CD8-positive, alpha-beta memory T cell (primary cell): ENCODE measurements around the gene FLYWCH1. TPM values are rescaled to one million over a fixed set of nuclear protein-coding genes. Genes with fewer than 3 reads are reported as not detected.

ENCODE experiments used
- CTCF ChIA-PET: fragments of 350-600 bp; sonication (Branson Sonifier 250); formaldehyde crosslinking; loops from one replicate; lab custom pipeline; 2021; ENCODE audit warnings: antibody characterized with exemption; lab: Charles Lee
- POLR2A ChIA-PET: fragments of 350-600 bp; sonication (Branson Sonifier 250); formaldehyde crosslinking; loops from one replicate; lab custom pipeline; 2021; ENCODE audit warnings: antibody characterized with exemption; lab: Charles Lee
- DNase-seq, 5 donors: peaks; one replicate each; pipeline versions ENCODE4 v3.0.0 to v3.0.0-alpha.2; 2020 to 2022; ENCODE audit warnings: mixed read lengths in 1 of 5
- H3K27ac ChIP-seq: one replicate; pipeline ENCODE4 v1.7.0; 2013; ENCODE audit warnings: low read depth, mild to moderate bottlenecking, low read length, moderate library complexity
- H3K27me3 ChIP-seq: 2 replicates; pipeline ENCODE4 v1.7.0; 2013; ENCODE audit warnings: low read length, mild to moderate bottlenecking; ENCODE audit not compliant: insufficient read depth, poor library complexity, severe bottlenecking
- H3K36me3 ChIP-seq: 2 replicates; pipeline ENCODE4 v1.7.0; 2013; ENCODE audit warnings: mild to moderate bottlenecking, low read length, moderate library complexity; ENCODE audit not compliant: insufficient read depth
- H3K4me1 ChIP-seq: 2 replicates; pipeline ENCODE4 v1.7.0; 2013; ENCODE audit warnings: mild to moderate bottlenecking, low read length, moderate library complexity; ENCODE audit not compliant: insufficient read depth
- H3K4me3 ChIP-seq: 2 replicates; pipeline ENCODE4 v1.7.0; 2013; ENCODE audit warnings: mild to moderate bottlenecking, low read length
- H3K9me3 ChIP-seq: 2 replicates; pipeline ENCODE4 v1.7.0; 2013; ENCODE audit warnings: mild to moderate bottlenecking, low read length
- H3K27ac Mint-ChIP-seq, 8 donors: one replicate each; pipeline ENCODE4 v1.8.0; 2020 to 2021; ENCODE audit warnings: mixed read lengths in 8 of 8, mild to moderate bottlenecking in 6 of 8, inconsistent platforms in 3 of 8, moderate library complexity in 3 of 8
- H3K27me3 Mint-ChIP-seq, 2 donors: one replicate each; pipeline ENCODE4 v1.8.0; 2020 to 2021; ENCODE audit warnings: mixed read lengths in 2 of 2, mild to moderate bottlenecking in 1 of 2, moderate library complexity in 1 of 2
- H3K36me3 Mint-ChIP-seq, 3 donors: one replicate each; pipeline ENCODE4 v1.8.0; 2020 to 2021; ENCODE audit warnings: mixed read lengths in 3 of 3, inconsistent platforms in 1 of 3, mild to moderate bottlenecking in 1 of 3
- H3K4me1 Mint-ChIP-seq, 3 donors: one replicate each; pipeline ENCODE4 v1.8.0; 2020 to 2021; ENCODE audit warnings: mixed read lengths in 3 of 3, inconsistent platforms in 1 of 3, mild to moderate bottlenecking in 1 of 3
- H3K4me3 Mint-ChIP-seq, 7 donors: one replicate each; pipeline ENCODE4 v1.8.0; 2020 to 2021; ENCODE audit warnings: mixed read lengths in 7 of 7, mild to moderate bottlenecking in 6 of 7, moderate library complexity in 4 of 7, inconsistent platforms in 2 of 7
- H3K9me3 Mint-ChIP-seq, 5 donors: one replicate each; pipeline ENCODE4 v1.8.0; 2020 to 2022; ENCODE audit warnings: mixed read lengths in 5 of 5, mild to moderate bottlenecking in 3 of 5, moderate library complexity in 2 of 5, inconsistent platforms in 1 of 5
- polyA plus RNA-seq: library from polyadenylated mRNA; unstranded; fragments of 300-500 nt; fragmentation: Illumina TruSeq; gene quantifications from one replicate; pipeline ENCODE4 v1.2.3, GENCODE V29; 2021
- total RNA-seq, 2 experiments: library from RNA; stranded (reverse); gene quantifications; one replicate each; pipeline ENCODE4 v1.2.3, GENCODE V29; 2021

The FLYWCH1 gene, protein sequence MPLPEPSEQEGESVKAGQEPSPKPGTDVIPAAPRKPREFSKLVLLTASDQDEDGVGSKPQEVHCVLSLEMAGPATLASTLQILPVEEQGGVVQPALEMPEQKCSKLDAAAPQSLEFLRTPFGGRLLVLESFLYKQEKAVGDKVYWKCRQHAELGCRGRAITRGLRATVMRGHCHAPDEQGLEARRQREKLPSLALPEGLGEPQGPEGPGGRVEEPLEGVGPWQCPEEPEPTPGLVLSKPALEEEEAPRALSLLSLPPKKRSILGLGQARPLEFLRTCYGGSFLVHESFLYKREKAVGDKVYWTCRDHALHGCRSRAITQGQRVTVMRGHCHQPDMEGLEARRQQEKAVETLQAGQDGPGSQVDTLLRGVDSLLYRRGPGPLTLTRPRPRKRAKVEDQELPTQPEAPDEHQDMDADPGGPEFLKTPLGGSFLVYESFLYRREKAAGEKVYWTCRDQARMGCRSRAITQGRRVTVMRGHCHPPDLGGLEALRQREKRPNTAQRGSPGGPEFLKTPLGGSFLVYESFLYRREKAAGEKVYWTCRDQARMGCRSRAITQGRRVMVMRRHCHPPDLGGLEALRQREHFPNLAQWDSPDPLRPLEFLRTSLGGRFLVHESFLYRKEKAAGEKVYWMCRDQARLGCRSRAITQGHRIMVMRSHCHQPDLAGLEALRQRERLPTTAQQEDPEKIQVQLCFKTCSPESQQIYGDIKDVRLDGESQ
- total RNA-seq (10 to 100 TPM; 37.2 to 39.8 TPM), polyA plus RNA-seq (20.9 TPM)

DNA sequence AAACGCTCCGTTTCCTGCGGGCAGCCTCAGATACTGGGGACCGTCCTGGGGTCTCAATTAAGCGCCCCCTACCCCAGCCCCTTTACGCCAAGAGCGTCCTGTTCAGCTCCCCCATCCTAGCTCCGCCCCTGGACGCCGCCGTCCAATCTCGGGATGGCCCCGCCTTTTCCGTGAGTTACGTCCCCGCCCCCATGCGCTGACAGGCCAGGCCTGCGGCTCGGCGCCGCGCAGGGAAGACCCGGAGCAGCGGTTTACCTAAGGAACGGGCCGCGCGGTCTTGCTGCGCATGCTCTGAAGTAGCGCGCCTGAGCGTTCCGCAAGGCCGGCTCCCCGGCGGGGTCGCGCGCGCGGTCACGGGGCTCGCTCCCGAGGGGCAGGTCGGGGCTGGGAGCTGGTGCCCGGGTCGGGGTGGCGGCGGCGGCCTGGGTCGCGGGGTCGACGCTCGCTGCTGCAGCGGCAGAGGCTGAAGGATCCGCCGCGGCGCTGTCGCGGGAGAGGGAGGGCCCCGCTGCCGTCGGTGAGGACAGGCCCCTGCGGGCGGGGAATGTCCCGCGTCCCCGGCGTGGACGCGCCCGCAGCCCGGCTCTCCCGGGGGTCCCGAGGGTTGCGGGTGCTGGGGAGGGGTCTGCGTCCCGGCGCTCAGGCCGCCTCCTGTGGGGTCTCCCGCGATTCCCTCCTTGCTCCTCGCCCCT is at the start of gene FLYWCH1:
Gene FLYWCH1, plus strand, starts transcription at position 294 of the 692 bp plus-strand sequence. CDS start 17,755 bp downstream, outside the sequence.
- H3K4me3 Mint-ChIP-seq, result peak within 1 kb of the TSS; percentile 87 to 96 (median 91)
- peaks cover 16% of the 10 kb centered on the region for H3K4me1 ChIP-seq
- H3K27ac ChIP-seq, result peak within 1 kb of the TSS; percentile 73
- H3K4me1 Mint-ChIP-seq, result peaks cover 24 to 36% (median 28%) of the 10 kb centered on the region in 3 donors
- DNase-seq, result peak; percentile 96 to 98 (median 97)
- H3K36me3 ChIP-seq, result no peaks in the 10 kb centered on the region
- H3K27ac Mint-ChIP-seq, result peak within 1 kb of the TSS; percentile 84 to 95 (median 93)
- H3K36me3 Mint-ChIP-seq, result peaks cover 0 to 30% (median 2%) of the 10 kb centered on the region in 3 donors
- no peaks in the 10 kb centered on the region for H3K27me3 Mint-ChIP-seq
- no peaks in the 10 kb centered on the region for H3K9me3 Mint-ChIP-seq
- ChIA-PET CTCF (interaction anchor here (0.6 to 2.6 kb wide), 10 partner anchors 8 to 73 kb away, joined by 3 to 13 read pairs (median 6); partner anchors contain the start of gene FLYWCH2), POLR2A (interaction anchor here (0.9 to 3.6 kb wide), 3 partner anchors 9 to 69 kb away, joined by 3 to 33 read pairs (median 5); partner anchors contain the start of genes FLYWCH2 and PKMYT1)
- H3K27me3 ChIP-seq, result no peaks in the 10 kb centered on the region
- H3K9me3 ChIP-seq, result no peaks in the 10 kb centered on the region
- H3K4me3 ChIP-seq, result peak within 1 kb of the TSS; percentile 96

- Mint-ChIP-seq H3K36me3 (no peaks in the 10 kb centered on the region), H3K27me3 (peaks cover 2 to 6% of the 10 kb centered on the region in 2 donors), H3K9me3 (peaks cover 0 to 5% (median 0%) of the 10 kb centered on the region in 5 donors), H3K4me1 (peaks cover 17 to 23% (median 20%) of the 10 kb centered on the region in 3 donors), H3K27ac (peak overlapping the region in 1 of 8 donors; percentile 16), H3K4me3 (peak overlapping the region in 2 of 7 donors; percentile 10 to 38)
- Histone ChIP-seq H3K9me3 (no peaks in the 10 kb centered on the region), H3K27ac (no peak overlapping the region), H3K4me3 (no peak overlapping the region), H3K4me1 (peaks cover 13% of the 10 kb centered on the region), H3K27me3 (no peaks in the 10 kb centered on the region), H3K36me3 (no peaks in the 10 kb centered on the region)
- CTCF ChIA-PET, result interaction anchor here (1.7 kb wide), 1 partner anchor 27 kb away, joined by 4 read pairs; no protein-coding TSS in a partner anchor
- DNase-seq, result no peak
- POLR2A ChIA-PET, result no interaction called here
These were observed 46.1 kb upstream of the FLYWCH1 start for GRCh38 chr16:2865651-2866050.

DNA sequence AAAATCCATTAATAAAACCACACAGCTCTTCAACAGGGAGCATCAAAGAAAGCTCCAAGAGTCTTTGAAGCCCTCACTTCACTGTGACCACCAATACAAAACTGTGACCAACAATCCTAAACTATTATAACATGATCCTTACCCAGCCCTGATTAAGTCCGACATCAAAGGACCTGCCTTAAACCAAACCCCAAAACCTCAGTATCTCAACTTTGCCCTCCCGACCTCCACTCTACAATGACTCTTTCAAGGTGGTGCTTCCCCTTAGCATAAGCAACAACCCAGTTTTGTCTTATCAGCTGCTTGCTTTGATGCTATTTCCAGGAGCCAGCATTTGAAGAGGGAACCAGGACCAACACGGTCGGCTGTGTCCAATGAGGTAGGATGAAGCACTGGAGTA is 45.3 kb upstream of the FLYWCH1 start:
- CTCF ChIA-PET, result interaction anchor here (1.7 kb wide), 1 partner anchor 28 kb away, joined by 4 read pairs; no protein-coding TSS in a partner anchor
- Histone ChIP-seq H3K4me1 (peaks cover 13% of the 10 kb centered on the region), H3K27me3 (no peaks in the 10 kb centered on the region), H3K27ac (no peak overlapping the region), H3K4me3 (no peak overlapping the region), H3K36me3 (no peaks in the 10 kb centered on the region), H3K9me3 (no peaks in the 10 kb centered on the region)
- H3K27me3 Mint-ChIP-seq, result peaks cover 0 to 2% of the 10 kb centered on the region in 2 donors
- peak overlapping the region in 6 of 8 donors; percentile 5 to 81 (median 34) for H3K27ac Mint-ChIP-seq
- peaks cover 17 to 23% (median 20%) of the 10 kb centered on the region in 3 donors for H3K4me1 Mint-ChIP-seq
- H3K9me3 Mint-ChIP-seq, result no peaks in the 10 kb centered on the region
- no peak for DNase-seq
- H3K4me3 Mint-ChIP-seq, result peak overlapping the region in 3 of 7 donors; percentile 8 to 80 (median 16)
- no peaks in the 10 kb centered on the region for H3K36me3 Mint-ChIP-seq
- POLR2A ChIA-PET, result no interaction called here

DNA sequence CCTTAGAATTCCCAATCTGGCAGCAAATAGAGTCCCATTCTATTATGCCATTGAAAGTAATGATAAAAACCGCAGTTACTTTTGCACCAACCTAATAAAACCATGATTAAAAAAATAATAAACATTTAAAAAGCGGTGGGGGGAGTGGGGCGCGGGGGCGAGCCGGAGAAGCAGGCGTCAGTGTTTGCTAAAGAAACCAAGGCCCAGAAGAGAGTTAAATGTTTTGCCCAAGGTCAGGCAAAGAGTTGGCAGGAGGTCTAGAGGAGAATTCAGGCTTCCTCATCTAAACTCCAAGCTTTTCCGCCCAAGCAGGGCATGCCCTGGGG is 44.1 kb upstream of the FLYWCH1 start:
- POLR2A ChIA-PET, result interaction anchor here (1.2 to 1.8 kb wide), 2 partner anchors 16 to 194 kb away, joined by 6 to 19 read pairs; partner anchors contain the start of gene FLYWCH2
- DNase-seq, result no peak

GRCh38 chr16:2867987-2868789 is 43.5 kb upstream of the FLYWCH1 start:
- no peaks in the 10 kb centered on the region for H3K36me3 ChIP-seq
- H3K4me1 ChIP-seq, result peaks cover 13% of the 10 kb centered on the region
- no peaks in the 10 kb centered on the region for H3K27me3 Mint-ChIP-seq
- peak overlapping the region; percentile 73 for H3K4me3 ChIP-seq
- no peaks in the 10 kb centered on the region for H3K9me3 Mint-ChIP-seq
- H3K27ac Mint-ChIP-seq, result peak overlapping the region; percentile 75 to 96 (median 86)
- H3K9me3 ChIP-seq, result no peaks in the 10 kb centered on the region
- ChIA-PET CTCF (interaction anchor here (0.8 to 3.4 kb wide), 22 partner anchors 12 to 212 kb away, joined by 3 to 51 read pairs (median 5); partner anchors contain the start of genes ELOB, FLYWCH1, FLYWCH2 and PRSS21), POLR2A (interaction anchor here (0.6 to 1.8 kb wide), 4 partner anchors 15 to 195 kb away, joined by 3 to 19 read pairs (median 5); partner anchors contain the start of gene FLYWCH2)
- H3K27ac ChIP-seq, result peak overlapping the region; percentile 79
- peak; percentile 93 to 96 (median 94) for DNase-seq
- H3K27me3 ChIP-seq, result no peaks in the 10 kb centered on the region
- H3K36me3 Mint-ChIP-seq, result no peaks in the 10 kb centered on the region
- peaks cover 17 to 23% (median 20%) of the 10 kb centered on the region in 3 donors for H3K4me1 Mint-ChIP-seq
- H3K4me3 Mint-ChIP-seq, result peak overlapping the region; percentile 73 to 93 (median 87)

More for the DNA sequence above, 44.1 kb upstream of the FLYWCH1 start:
- H3K9me3 ChIP-seq, result no peaks in the 10 kb centered on the region
- peak overlapping the region; percentile 75 to 96 (median 86) for H3K27ac Mint-ChIP-seq
- H3K36me3 ChIP-seq, result no peaks in the 10 kb centered on the region
- H3K4me1 ChIP-seq, result peaks cover 13% of the 10 kb centered on the region
- H3K27ac ChIP-seq, result peak overlapping the region; percentile 79
- H3K4me3 Mint-ChIP-seq, result peak overlapping the region; percentile 73 to 93 (median 87)
- no peaks in the 10 kb centered on the region for H3K36me3 Mint-ChIP-seq
- no peaks in the 10 kb centered on the region for H3K27me3 ChIP-seq
- H3K4me1 Mint-ChIP-seq, result peaks cover 17 to 23% (median 20%) of the 10 kb centered on the region in 3 donors
- CTCF ChIA-PET, result interaction anchor here (0.8 to 3.4 kb wide), 19 partner anchors 11 to 212 kb away, joined by 3 to 51 read pairs (median 6); partner anchors contain the start of genes ELOB, FLYWCH1, FLYWCH2 and PRSS21
- H3K27me3 Mint-ChIP-seq, result no peaks in the 10 kb centered on the region
- peak overlapping the region; percentile 73 for H3K4me3 ChIP-seq
- H3K9me3 Mint-ChIP-seq, result no peaks in the 10 kb centered on the region

DNA sequence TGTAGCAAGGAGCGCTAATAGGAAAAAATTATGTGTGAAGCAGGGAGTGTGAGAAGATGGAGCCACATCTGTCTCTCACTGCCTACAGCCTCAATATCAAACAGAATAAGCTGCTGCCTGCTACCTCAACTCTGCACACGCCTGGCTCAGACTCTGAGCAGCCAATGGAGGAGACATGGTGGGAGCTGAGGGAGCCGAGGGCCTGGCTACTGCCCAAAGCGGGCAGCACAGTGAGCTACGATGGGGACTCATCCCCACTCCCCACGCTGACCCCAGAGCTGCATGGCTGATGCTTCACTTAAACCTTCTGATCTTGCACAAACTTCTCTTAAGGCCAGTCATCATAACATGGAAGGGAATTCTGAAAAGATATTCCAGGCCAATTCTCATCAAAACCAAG is 39.8 kb upstream of the FLYWCH1 start:
- H3K36me3 Mint-ChIP-seq, result no peaks in the 10 kb centered on the region
- Histone ChIP-seq H3K27me3 (no peaks in the 10 kb centered on the region), H3K4me3 (no peak overlapping the region), H3K9me3 (no peaks in the 10 kb centered on the region), H3K27ac (no peak overlapping the region), H3K4me1 (peaks cover 13% of the 10 kb centered on the region), H3K36me3 (no peaks in the 10 kb centered on the region)
- DNase-seq, result no peak
- no peaks in the 10 kb centered on the region for H3K9me3 Mint-ChIP-seq
- ChIA-PET POLR2A (no interaction called here), CTCF (interaction anchor here (0.9 to 1.9 kb wide), 3 partner anchors 9 to 55 kb away, joined by 3 to 6 read pairs (median 3); no protein-coding TSS in a partner anchor)
- no peak overlapping the region for H3K4me3 Mint-ChIP-seq
- no peak overlapping the region for H3K27ac Mint-ChIP-seq
- peaks cover 9 to 23% (median 18%) of the 10 kb centered on the region in 3 donors for H3K4me1 Mint-ChIP-seq
- peaks cover 0 to 3% of the 10 kb centered on the region in 2 donors for H3K27me3 Mint-ChIP-seq
